HG03103 (cell line): Measurements from ENCODE around the gene HPF1.
A peak's percentile ranks its signal among the peaks of the same experiment; 100 is the strongest.
"Not testable (repeated sequence)": the region's sequence is repeated elsewhere in the genome, so short reads cannot be mapped to it uniquely, and the experiment has no call there.

ENCODE experiments used
- ATAC-seq: cut with Tn5 transposase; IDR thresholded peaks from one replicate; pipeline ENCODE4 v1.9.1; 2021; ENCODE audit warnings: low read depth; ENCODE audit not compliant: unreplicated experiment

Gene HPF1

DNA sequence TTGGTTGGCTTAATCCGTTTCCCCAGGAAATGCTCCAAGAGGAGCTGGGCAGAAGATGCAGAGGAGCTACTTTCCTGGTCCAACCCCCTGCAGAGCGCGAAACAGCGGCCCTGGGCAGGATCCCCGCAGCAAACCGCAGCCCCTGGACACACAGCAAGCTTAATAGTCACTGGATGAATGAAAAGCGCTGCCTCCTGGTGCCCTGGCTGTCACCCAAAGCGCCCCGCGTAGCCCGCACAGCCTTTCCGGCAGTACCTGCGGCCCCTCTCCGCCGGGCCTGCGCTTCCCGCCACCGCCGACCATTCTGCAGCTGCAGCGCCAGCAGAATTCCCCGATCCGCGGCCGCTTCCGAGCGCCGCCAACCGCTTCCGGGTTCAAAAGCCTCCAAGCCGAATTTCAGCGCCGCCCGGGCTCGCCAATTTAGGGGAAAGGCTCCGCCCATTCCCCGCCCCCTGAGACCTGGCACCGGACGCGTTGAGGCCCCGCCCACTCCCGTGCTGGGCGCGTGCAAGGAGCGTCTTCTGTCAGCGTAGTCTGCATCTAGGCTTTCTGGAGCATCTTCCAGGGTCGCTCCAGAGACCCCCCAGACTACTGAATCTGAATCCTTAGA is at the start of gene HPF1:
TSS of gene HPF1 (minus strand) at position 370 of the 610 bp plus-strand sequence. CDS start at position 303, 67 bp downstream.
- peak; percentile 93 for ATAC-seq

DNA sequence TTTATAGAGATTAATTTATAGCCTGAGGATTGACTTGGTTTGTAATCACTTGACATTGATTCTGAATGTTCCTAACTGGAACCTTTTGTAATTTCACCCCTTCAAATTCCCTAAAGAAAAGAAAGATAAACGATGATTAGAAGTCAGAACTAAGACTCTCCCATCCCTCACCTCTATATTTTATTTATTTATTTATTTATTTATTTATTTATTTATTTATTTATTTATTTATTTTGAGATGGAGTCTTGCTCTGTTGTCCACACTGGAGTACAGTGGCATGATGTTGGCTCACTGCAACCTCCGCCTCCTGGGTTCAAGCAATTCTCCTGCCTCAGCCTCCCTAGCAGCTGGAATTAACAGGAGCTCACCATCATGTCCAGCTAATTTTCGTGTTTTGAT is 49.0 kb upstream of the HPF1 start:
- not testable (repeated sequence) for ATAC-seq

DNA sequence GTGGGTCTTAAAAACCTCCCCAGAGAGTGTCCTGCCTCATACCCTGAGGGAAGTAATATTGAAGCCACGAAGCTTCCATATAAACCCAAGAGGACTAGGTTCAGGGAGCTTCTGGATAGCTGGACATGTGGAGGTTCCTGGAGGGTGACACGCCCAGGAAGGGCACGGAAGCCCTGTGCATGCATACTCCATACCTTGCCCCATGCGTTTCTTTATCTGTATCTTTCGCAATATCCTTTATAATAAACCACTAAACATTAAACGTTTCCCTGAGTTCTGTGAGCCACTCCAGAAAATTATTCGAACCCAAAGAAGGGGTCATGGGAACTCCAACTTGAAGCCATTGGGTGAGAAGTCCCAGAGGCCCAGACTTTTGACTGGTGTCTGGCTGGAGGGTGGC is 45.7 kb upstream of the HPF1 start:
- no peak for ATAC-seq

DNA sequence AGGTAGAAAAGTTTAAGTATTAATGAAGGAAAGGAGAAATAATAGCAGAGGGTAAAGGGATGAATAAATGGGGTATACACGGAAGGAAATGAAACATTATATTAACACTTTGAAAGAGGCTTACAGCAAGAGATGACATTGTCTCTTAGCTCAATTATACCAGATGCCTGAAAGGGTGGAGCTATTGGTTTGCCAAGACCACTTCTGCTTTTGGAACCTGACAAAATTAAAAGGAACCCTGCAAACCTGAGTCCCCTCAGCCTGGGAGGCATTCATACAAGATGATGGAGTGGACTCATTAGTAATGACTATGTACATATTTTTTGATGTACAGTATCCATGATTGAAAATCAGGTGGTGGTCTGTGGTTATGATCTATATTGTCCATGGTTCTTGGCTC is 45.1 kb upstream of the HPF1 start:
- no peak for ATAC-seq

DNA sequence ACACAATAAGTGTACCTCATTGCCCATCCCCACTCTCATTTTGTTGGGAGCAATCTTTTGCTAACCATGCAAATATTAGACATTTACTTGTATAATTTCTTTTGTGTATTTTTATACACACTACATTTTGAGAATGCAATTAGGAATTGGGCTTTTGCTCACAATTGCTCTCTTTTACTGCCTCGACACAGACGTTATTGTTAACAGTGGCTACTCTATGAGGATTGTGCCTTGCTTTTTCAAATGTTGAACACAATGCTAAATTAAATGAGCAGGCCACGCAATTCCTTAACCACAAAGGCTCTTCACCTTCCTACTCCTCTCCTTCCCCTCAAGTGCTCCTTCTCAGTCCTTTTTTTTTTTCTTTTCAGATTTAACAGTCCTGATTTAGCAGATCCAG is 42.8 kb upstream of the HPF1 start:
- no peak for ATAC-seq

DNA sequence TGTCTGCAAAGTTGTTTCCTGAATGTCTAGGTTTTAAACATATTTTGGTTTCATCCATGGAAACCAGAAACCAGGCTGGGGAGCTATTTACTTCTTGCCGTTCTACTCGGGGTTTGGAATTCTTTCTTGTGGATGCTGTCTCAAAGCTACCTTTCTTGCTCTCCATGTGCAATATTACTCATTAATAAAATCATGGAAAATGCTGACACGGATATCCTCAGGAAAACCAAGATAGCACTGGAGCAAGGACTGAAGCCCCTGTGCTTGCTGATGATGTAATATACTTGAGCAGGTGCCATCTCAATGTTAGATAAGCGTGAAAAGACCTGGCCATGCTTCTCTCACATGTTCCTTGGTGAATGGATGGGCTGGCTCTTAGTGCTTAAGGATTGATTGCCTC is 41.5 kb upstream of the HPF1 start:
- no peak for ATAC-seq

DNA sequence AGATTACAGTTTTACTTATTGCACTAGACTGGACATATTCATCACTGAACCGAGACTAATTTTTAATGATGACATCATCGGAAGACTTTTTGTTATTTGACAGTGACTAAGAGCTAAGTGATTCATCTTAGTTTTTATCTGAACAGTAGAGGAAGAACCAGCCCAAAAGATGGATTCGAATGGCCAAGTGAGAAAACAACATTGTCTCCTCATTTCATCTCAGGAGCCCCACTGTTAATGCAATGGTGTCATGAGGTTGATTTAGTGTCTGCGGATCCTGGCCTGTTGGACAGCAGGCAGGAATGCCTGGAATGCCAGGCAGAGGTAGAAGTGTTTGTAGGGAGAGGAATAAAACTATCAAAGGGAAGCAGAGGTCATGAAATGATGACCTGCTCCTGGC is 37.8 kb upstream of the HPF1 start:
- ATAC-seq, result no peak

DNA sequence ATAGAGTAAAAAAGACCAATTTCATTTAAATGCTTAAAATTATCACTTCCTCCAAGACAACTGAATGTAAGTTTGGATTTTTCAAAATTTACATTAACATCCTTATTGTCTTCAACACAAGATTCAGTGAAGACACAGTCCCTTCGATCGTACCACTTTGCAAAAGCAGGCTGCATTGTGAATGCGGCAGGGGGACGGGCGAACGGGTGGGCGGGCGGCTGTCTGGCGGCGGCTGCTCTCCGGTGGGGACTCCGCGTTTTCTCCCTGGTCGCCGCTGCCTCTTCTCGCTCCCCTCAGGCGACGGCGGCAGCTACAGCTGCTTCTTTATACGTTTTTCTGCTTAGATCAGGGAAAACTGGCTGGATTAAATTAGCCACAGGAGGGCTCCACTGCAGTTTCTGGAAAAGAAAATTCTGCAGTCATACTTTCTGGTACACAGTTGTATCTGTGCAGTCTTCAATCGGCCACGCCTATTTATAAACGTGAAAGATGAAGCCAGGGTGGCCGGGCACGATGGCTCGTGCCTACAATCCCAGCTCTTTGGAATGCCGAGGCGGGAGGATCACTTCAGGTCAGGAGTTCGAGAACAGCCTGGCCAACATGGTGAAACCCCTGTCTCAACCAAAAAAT is 33.9 kb upstream of the HPF1 start:
- no peak for ATAC-seq

DNA sequence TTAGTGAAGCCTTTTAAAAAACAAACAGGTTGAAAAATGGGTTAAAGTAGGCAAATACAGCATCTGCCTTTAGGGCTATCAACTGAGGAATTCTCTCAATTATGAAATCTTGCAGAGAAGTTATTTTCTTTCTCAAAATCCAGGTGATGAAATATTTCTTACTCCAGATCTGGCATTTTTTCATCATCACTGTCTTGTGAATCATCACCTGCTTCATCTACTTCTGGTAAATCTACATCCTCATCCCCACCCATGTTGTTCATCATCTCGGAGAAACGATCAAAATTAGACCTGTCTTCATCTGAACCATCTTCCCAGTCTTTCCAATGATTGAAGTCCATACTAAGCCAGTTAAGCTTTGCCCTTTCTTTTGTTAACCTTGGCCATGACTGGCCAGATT is 33.3 kb upstream of the HPF1 start:
- no peak for ATAC-seq

DNA sequence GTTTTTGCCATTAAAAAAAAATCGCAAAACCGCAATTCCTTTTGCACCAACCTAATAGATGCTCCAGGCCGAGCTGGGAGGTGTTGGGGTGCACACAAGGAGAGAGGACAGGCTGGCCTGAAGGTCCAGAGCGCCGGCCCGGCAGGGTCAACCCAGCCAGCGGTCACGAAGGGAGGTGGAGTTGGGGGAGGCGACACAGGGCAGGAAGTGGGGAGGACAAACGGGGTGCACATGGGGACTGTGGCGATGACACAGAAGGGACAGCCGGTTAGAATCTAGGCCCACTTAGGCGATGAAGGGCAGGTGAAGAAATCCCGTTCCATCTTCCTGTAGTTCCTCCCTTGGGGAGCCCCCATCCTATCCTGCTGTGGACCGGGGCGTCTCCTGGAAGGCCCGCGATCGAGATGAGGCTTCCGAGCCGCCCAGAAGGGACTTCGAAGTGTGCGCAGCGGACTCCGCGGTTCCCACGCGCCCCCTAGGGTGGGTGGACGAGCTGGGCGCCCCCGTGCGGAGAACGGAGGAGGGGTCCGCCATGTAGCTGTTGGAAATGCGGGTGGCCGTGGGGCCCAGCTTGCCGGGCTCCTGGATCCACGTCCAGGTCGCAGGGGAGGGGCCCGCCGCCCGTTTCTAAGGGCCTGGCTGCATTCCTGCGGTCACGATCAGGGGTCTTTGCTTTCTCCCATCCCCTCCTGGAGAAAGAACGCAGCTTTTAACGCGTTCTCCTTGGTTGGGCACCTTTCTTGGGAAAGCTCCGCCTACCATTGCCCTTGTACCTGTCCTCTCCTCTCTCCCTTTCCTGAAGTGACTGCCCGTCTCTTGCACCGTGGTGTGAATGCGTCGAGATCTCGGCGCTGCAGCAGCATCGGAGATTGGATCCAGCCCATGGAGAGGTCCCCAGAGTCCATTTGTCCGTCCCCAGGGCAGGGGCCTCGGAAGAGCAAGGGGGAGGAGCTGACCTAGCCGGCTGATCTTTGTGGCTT is 17.0 kb upstream of the HPF1 start:
- ATAC-seq, result peak; percentile 65

DNA sequence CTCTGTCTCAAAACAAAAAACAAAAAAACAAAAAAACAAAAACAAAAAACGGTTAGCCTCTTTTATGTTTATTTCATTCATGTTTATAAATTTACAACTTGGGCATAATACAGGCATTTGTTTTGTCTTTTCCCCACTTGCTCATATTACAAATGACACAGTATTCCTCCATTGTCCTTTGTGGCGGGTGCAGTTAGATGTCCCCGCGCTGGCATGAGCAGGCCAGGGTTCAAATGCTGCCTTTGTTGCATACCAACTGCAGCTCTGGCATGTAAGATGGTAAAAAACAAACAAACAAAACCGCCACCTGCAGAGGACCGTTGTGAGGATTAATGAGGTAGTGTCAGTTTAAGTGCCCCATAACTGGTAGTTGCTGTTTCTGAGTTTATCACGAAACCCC is 16.1 kb upstream of the HPF1 start:
- ATAC-seq, result no peak

DNA sequence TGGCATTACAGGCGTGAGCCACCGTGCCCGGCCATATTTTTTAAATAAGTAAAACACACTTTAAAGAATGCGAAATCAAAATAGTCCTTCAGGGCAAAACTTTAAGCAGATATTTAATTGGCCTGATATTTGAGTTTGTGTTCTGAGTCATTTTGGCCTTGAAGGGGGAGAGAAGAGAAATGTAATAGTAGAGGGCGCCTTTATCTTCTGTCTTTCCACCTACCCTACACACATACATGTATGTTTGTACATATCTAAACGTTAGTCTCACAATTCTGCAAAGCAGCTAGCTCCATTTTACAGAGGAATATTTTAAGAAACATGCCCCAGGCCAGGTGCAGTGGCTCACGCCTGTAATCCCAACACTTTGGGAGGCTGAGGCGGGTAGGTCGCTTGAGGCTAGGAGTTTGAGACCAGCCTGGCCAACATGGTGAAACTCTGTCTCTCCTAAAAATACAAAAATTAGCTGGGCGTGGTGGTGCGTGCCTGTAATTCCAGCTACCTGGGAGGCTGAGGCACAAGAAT is 13.9 kb upstream of the HPF1 start:
- ATAC-seq, result not testable (repeated sequence)

DNA sequence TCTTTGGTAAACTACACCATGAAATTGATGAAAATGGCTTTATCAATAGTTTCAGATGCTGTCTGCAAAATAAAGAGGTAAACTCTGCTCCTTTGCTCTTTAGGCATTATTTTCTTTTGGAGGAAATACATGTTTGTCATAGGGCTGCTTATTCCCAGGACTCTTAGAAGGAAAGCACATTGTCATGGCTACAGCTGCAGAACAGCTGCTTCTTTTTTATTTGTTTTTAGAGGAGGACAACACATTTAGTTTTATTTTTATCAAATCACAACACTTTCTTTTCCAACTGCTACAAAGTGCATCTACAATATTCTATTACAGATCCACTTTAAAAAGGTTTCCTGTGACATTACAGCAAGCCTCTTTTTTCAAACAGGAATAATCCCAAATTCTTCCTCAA is 12.7 kb upstream of the HPF1 start:
- ATAC-seq, result no peak

DNA sequence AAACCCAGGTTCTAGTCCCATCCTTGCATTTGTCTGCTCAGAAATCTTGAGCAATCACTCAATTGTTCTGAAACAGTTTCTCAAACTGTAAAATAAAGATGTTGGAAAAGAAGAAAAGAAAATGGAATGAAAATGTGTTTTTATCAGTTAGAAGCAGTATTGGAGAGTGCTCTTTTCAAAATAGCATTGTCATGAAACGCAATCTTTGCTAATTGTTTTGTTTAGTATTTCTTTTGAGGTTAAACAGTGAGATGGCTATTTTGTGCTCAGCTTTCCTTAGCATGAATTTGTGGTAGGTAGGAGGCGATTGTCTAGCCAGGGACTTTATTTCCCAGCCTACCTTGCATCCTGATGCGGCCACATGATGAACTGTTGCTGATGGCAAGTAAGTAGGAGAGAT is 10.6 kb upstream of the HPF1 start:
- ATAC-seq, result no peak

DNA sequence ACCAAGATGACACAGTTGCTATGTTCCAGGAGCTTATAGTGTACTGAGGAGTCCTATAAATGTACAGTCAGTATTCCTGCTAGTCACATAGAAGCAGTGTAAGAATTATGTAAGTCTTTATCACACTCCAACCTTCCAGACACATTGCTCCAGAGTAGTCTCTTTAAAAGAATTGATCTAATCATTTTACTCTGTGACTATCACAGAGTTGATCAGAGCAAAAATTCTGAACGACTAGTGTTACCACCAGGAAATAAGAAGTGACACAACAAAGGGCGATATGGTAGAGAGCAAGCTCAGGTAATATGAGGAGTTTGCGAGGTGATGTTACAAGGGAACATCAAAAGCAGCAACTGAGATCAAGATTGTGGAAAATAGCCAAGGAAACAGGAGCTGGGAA is 9.0 kb upstream of the HPF1 start:
- no peak for ATAC-seq

DNA sequence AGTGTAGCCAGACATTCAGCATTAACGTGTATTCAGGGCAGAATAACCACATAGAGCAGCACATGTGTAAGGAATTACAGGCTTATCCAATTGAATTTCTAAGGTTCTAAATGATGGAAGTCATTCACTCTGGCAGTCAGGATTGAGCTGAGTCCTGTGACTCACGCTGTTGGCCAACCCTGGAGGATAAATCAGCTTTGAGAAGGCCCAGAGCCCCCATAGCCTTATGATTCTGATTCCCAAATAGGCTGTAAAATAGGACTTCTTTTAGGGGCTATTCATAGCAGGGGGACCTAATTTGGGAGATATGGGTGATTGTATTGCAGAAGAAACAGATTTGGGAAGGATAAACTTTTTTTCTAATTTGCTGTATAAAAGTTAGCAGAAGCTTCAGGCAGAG is 8.1 kb upstream of the HPF1 start:
- ATAC-seq, result no peak

DNA sequence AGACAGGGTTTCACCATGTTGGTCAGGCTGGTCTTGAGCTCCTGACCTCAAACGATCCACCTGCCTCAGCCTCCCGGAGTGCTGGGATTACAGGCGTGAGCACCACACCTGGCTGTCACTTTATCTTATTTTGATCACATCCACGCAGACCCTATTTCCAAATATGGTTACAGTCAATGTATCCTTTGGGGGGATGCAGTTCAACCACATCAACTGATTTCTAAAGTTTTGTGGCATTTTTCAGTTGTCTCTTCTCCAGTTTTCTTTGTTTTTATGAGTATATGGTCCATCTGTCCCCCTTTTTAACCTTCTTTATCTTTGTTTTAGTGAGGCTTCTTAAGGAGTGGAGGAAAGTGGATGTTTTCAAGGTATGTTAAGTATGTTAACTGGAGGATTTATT is 4.1 kb upstream of the HPF1 start:
- no peak for ATAC-seq

DNA sequence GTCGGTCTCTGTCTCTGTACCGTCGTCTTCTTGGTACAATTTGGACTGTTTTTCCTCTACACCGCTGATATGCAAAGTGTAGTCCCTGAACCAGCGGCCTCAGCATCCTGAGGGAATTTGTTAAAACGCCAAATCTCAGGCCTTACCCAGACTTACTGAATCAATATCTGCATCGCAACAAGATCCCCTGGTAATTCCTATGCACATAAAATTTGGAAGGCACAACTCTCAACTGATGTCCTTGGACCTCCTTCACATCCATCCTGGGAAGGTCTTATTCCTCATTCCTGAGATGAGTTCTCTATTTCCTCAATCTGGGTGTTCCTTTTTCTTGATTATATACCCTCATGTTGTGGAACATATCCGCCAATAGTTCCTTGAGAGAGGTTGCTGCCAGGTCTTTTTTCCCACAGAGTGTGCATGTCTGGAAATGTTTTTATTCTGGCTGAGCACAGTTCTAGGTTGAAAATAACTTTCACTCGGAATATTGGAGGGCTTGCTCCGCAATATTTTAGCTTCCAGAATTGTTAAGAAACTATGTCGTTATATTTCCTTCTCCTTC is 738 bp upstream of the HPF1 start:
- ATAC-seq, result no peak

DNA sequence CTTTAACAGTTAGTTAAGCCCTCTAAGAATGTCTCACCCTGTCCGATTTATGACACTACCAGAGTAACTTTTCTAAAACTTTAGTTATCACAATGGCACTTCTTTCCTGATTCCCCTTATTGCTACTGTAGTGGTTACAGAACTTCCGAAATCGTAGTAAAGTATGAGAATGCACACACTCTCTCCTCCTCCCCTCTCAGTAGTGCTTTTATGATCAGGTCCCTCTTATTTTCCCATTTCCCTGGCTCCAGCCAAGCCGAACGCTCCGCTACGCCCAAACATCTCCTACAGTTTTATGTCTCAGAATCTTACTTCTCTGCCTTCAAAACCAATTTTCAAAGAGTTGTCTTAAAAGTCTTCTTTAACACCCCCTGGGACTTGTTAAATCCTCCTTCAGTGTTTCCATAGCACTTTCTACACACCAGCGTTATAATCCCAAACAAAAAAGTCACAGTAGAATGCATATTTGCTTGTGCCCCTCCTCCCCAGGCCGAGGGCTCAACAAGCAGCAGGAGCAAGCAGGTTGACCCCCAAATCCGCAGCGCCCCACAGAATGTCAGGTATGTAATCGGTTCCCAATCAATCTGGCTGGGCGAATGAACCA is 671 bp downstream of the HPF1 start:
- peak; percentile 5 for ATAC-seq

DNA sequence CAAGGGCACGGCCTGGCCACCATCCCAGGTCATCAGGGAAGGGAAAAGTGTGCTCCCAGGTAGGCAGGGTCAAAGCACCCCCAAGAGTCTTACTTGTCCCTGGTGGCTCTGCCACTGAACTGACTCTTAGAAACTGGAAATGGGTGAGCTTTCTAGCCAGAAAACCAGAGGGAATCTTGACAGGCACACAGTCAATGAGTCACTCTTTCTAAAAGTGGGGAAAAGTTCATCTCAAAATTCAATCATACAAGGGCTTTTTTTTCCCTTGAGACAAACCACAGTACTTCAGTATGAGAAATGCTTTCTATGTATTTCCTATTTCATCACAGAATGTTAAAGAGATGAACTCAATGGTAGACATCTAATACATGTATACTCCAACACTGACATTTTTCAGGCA is 12.5 kb downstream of the HPF1 start:
- ATAC-seq, result no peak

DNA sequence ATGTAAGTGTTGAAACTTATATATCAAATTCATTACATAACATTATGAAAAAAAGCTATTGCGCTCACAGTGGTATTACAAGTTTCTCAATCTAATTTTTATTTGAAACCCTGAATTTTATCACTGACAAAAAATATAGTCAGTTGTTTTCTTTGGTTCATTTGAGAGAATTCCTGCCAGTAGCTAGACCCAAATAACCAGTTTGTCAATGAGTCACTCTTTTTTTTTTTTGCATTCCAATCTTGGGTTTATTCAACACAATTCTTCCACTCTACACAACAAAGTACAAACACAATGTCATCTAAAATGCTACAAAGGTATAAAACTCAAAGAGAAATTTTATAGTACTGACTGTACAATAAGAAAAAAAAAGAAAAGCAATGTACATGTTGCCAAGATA is 13.1 kb downstream of the HPF1 start:
- no peak for ATAC-seq
